Activated T-helper 1 cell treated with anti-CD3 and anti-CD28 coated beads, Interleukin-2, amount 50 U/mL, for 16 hours (primary cell): ENCODE results near the gene KMT5B.

Experiments
- DNase-seq, 2 donors: peaks; one replicate each; pipeline ENCODE4 v3.0.0-alpha.2; 2020; ENCODE audit warnings: low read depth in 1 of 2, low spot score in 1 of 2

Gene KMT5B

DNA sequence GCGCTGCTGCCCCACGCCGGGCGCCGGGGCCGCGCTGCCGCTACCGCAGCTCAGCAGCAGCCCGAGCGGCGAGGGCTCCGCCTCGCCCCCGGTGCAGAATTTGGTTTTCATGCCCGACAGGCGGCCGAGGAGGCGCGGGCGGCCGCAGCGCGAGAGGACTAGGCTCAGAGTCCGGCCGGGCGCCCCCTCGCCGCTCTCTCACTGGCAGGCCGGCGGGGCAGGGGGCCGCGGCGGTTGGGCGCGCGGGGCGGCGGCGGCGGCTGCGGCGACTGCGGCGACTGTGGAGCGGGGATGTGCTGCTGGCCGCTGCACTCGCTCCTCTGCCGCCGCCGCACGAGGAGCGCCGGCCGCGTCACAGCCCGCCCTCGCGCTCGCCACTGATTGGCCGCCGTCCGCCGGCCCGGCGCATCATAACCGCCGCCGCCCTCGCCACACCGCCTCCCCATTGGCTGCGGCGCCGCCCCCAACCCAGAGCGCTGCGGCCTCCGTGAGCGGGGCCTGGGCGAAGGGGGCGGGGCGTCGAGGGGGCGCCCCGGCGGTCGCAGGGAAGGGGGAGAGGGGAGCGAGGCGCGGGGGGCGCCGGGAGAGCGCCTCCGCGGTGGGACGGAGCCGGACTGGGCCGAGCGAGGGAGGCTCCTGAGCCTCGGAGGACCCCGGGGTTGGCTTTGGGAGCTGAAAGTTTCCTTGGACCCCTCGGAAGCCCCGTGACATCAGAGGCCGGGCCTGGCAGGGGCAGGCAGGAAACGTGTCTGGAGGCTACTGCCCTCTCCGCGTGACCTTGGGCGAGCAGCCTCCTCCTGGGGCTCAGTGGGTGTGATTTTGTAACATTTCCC, 91.8 kb downstream of the KMT5B start, which contains the start of gene CHKA:
CHKA (minus strand) TSS at position 322 of the 833 bp plus-strand sequence; CDS start at position 111, 211 bp downstream.
- peak; percentile 49 to 79 for DNase-seq

DNA sequence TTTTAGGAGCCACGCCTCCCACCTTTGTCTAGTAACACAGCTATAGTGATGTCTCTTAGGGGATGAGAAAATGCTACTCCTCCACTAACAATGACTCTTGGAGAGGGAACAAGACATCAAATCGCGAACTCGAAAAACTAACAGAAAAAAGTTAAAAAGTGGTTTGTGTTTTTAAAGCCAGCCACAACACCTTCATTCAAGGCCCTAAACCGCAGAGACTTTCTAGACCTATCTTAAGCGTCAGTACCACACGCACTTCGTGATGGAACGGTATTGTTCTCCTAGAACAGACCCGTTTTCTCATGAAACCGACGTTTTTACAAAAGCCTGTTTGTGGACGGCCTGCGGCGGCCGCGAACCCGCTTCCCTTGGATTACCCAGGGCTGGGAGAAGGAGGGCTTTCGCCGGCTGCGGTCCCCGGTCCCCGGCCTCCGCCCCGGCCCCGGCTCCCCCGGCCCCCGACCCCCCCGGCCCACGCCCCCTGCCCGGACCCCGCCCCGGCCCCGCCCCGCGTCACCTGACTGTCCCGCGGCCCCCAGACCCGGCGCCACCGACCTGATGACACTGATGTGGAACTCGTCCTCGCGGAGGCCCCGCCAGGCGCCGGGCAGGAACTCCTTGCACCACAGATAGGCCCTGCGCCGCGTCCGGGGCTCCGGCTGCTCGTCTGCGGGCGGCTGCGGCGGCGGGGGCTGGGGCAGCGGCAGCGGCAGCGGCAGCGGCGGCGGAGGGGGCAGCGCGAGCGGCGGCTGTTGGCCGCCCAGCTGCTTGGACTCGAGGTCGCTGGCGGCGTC, 92.6 kb downstream of the KMT5B start:
- peak in 1 of 2 donors; percentile 19 for DNase-seq

DNA sequence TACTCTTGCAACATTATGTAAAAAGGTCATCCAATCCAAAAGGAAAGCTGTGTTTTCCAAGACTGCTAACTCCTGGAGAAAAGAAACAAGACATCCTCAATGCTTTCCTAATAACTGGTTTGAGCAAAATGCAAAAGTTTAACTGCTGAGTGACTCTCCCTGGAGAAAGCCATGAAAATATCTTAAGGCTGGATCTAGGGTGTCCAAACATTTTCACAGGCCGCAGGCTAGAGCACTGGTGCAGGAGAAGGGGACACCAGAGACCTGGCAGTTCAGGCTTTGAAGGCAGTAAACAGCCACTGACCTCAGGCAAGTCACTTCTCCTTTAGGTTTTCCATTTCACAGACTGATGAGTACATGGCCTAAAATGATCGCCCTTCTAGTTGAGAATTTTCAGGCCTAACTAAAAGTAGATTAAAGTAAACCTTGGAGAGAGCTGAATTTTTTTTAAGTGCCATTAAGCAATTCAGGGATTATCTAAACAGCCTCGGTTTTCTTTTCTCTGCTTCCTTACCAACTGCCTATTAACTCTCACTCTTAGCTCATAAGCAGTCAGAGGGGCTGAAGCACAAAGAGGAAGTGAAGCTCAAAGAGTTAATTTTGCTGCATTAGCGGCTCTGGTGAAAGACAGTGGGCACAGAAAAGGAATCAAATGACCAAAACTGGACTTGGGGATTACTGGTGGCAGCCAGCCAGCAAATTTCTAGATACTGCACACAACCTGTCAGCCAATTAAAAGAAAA, 94.2 kb downstream of the KMT5B start:
- no peak for DNase-seq

DNA sequence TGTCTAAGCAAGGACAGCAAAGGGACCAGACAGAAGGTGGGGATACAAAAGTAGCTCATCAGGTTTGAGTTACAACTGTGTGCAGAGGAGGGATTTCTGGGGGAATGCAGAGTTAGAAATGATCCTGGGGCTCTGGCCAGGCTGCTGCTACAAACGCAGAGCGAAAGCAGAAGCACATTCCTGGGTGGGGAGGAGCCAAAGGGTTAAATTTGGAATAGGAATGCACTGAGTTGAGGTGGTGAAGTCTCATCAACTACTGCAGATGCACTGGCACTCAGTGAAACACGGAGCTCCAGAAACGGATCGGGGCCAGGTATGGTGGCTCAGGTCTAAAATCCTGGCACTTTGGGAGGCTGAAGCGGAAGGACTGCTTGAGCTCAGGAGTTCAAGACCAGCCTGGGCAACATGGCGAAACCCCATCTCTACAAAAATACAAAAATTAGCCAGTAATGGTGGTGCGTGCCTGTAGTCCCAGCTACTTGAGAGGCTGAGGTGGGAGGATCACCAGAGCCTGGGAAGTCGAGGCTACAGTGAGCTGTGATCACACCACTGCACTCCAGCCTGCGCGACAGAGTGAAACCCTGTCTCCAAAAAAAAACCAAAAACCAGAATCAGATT, 95.1 kb downstream of the KMT5B start:
- no peak for DNase-seq

DNA sequence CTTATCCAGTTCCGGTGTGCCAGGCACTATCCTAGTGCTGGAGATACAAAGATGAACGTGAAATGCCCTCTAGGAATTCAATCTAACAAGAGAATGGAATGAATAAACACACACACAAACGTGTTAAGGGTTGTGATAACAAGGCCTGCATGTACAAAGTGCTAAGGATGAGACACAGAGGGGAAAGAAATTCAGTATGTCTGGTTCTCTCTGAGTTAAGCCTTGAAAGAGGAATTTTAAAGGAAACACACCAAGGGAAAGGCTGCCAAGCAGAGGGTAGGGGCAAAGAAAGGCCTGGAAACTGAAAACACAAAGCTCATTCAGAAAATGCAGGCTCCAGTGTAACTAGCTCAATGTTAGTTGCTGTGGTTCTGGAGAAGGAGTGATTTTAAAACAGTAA, 96.1 kb downstream of the KMT5B start:
- no peak for DNase-seq

DNA sequence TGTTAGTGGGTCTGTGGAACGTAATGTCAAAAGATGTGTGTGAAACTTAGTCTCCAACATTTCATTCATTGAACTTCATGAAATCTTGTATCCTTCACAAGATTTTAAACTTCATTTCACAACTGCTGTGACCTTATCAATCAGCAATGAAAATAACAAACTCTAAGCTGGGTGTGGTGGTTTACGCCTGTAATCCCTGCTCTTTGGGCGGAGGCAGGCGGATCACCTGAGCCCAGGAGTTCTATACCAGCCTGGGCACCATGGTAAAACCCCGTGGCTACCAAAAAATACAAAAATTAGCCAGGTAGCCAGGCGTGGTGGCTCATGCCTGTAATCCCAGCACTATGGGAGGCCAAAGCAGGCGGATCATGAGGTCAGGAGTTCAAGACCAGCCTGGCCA, 97.0 kb downstream of the KMT5B start:
- DNase-seq: no peak

DNA sequence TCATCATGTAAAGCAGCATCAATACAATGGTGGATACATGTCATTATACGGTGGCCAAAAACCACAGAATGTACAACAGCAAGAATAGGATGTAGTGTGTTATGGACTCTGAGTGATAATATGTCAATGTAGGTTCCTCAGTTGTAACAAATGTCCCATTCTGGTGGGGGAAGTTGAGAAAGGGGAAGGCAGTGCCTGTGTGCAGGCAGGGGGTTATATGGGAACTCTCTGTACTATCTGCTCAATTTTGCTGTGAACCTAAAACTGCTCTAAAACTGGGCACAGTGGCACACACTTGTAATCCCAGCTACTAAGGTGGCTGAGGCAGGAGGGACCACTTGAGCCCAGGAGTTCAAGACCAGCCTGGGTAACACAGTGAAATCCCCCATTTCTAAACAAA, 97.8 kb downstream of the KMT5B start:
- DNase-seq: no peak

DNA sequence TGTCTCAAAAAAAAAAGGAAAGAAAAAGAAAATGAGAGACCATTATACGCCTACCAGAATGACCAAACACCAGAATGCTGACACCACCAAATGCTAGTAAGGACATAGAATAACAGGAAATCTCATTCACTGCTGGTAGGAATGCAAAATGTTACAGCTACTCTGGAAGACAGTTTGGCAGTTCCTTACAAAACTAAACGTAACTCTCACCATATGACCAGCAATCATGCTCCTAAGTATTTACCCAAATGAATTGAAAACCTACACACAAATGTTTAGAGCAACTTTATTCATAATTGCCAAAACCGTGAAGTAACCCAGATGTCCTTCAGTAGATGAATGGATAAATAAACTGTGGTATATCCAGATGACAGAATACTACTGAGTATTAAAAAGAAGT, 99.1 kb downstream of the KMT5B start:
- no peak for DNase-seq

DNA sequence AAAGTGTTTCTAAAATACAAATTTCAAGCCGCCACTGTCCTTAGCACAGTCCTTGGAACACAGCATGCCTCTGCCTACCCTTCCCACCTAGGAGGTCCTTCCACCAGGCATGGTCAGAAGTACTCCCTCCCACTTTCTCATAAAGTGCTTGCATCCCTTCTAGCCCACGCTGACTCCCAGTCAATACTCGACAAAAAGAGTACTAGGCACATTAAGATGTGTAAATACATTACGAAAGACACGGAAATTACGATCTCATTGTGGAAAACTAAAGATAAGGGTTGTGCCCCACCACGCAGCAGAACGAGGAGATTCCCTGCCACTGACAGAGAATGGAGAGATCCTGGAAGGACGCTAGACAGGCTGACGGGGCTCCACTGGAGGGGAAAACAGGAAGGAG, 105.4 kb downstream of the KMT5B start:
- no peak for DNase-seq

DNA sequence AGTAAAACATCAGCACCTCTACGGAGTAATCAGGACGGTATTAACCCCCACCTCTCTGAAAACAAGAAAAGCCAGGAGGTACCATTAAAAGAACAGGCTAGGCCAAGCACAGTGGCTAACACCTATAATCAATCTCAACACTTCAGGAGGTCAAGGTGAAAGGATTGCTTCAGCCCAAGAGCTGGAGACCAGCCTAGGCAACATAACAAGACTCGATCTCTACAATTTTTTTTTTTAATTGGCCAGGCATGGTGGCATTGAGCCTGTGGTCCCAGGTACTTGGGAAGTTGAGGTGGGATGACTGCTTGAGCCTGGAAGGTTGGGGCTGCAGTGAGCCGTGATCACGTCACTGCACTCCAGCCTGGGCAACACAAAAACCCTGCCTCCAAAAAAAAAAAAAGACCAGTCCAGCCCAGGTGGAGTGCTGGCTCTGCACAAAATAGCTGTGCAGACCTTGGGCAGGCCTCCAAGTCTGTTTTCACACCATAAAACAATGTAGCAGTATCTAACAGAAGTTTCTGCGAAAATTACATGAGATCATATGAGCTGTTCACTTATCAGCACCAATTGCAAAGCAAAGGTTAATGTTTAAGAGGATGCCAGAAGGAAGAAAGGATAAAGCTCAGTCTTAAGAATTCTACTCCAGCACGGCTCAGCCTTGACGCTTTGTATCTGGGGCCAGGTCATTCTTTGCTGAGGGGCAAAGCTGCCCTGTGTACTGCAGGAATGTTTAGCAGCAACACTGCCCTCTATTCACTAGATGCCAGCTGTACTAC, 106.7 kb downstream of the KMT5B start:
- no peak for DNase-seq
